NCI-H146 treated with DMSO at 0.1 percent for 48 hours (cell line): ENCODE measurements around the gene MX1.

ENCODE experiments used
- DNase-seq: peaks from one replicate; lab custom pipeline; 2025; ENCODE audit not compliant: unreplicated experiment; lab: John Stamatoyannopoulos, UW

Gene MX1

GRCh38 chr21:41431788-41432548 lies 5.9 kb downstream of the MX1 start:
- no peak for DNase-seq

- no peak for DNase-seq
Observed at GRCh38 chr21:41432562-41433460, 6.8 kb downstream of the MX1 start.

- no peak for DNase-seq
Observed at GRCh38 chr21:41433566-41433965, 7.5 kb downstream of the MX1 start.

- no peak for DNase-seq
Observed at GRCh38 chr21:41435706-41436105, 9.7 kb downstream of the MX1 start.

GRCh38 chr21:41437729-41438128 lies 11.7 kb downstream of the MX1 start:
- no peak for DNase-seq

- DNase-seq = no peak
Observed at GRCh38 chr21:41438425-41439113, 12.5 kb downstream of the MX1 start.

GRCh38 chr21:41439248-41439647 lies 13.2 kb downstream of the MX1 start:
- no peak for DNase-seq

- DNase-seq = no peak
Observed at GRCh38 chr21:41441546-41441945, 15.5 kb downstream of the MX1 start.

DNA sequence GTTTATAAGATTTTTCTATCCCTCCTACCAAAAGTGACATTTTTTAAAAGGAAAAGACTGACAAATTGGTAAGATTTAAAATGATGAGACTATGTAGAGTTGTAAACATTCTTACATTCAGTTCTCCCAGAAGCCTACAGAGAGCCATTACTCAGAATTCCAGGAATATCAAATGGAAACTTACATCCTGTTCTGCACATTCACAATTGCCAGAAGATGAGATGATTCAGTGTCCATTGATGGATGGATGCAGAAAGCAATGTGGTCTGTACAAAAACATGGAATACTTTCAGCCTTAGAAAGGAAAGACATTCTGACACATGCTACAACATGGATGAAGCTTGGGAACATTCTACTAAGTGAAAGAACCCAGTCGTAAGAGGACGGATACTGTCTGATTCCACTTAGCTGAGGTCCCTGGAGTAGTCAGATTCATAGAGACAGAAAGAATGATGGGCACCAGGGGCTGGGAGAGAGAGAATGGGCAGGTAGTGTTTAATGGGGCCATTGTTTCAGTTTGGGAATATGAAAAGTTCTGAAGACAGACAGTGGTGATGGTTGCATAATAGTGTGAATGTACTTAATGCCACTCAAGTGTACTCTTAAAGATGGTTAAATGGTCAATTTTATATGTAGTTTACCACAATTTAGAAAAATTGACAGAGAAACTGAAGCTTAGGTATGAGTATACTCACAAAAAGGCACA lies 16.6 kb downstream of the MX1 start:
- DNase-seq = no peak

DNA sequence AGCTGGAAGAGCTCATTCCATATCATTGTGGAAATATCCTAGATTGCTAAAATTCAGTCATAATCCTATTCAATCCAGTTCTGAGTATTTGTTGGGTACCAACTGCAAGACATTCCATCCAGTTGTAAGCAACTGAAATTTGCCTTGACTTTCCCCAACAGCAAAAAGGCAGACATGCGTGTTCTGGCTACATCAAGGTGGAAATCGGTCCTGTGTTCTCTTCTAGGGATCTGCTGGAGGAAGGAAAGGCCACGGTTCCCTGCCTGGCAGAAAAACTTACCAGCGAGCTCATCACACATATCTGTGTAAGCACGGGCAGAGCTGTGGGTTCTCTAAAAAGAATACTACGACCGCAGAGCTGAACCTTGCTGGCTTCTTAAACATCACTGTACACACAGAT lies 17.5 kb downstream of the MX1 start:
- DNase-seq = no peak

- DNase-seq = no peak
Observed at GRCh38 chr21:41444703-41445464, 18.8 kb downstream of the MX1 start.

GRCh38 chr21:41445465-41445862 lies 19.4 kb downstream of the MX1 start:
- DNase-seq = no peak

DNA sequence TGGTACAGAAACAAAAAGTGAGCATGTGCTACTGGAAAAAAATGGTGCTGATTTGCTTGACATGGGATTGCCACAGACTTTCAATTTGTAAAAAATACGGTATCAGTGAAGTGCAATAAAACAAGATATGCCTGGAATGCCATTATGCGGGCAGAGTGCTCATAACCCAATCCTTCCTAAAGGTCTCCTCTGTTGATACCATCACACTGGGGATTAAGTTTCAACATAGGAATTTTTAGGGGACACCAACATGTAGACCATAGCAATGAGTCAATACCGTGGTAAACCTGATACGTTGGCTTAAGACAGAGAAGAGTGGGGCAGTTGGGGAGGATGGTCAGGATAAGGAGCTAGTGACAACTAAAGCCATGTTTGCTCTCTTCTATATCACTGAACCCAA lies 20.5 kb downstream of the MX1 start:
- DNase-seq = no peak

GRCh38 chr21:41447356-41447755 lies 21.3 kb downstream of the MX1 start:
- DNase-seq = no peak

DNA sequence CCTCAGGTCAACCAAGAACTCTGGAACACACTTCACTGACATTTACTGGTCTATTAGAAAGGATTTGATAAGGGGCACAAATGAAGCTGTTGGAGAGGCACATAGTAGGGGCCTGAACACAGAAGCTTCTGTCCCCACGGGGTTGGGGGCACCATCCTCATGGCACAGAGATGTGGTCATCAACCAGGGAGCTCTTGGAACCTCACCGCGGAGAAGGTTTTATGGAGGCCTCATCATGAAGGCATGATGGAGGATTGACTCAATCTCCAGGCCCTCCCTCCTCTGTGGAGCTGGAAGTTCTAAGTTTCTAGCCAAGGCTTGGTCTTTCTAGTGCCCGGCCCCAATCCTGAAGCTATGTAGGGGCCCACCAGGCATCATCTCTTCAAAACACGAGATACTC lies 23.6 kb downstream of the MX1 start:
- no peak for DNase-seq

GRCh38 chr21:41451753-41452676 lies 26.0 kb downstream of the MX1 start:
- DNase-seq = no peak

DNA sequence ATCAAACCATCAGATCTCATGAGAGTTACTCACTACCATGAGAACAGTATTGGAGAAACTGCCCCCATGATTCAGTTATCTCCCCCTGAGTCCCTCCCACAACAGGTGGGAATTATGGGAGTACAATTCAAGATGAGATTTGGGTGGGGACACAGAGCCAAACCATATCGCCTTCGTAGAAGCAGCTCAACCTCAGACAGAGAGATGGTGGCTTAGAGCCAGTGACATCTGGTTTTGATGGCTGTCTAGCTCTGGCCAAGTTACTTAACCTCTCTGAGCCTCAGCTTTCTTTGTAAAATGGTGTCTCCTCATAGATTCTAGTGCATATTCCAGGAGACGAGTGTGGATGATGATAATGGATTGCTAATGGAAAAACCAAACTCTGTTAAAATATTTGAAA lies 27.2 kb downstream of the MX1 start:
- DNase-seq = no peak

GRCh38 chr21:41453761-41454160 lies 27.7 kb downstream of the MX1 start:
- DNase-seq = no peak

DNA sequence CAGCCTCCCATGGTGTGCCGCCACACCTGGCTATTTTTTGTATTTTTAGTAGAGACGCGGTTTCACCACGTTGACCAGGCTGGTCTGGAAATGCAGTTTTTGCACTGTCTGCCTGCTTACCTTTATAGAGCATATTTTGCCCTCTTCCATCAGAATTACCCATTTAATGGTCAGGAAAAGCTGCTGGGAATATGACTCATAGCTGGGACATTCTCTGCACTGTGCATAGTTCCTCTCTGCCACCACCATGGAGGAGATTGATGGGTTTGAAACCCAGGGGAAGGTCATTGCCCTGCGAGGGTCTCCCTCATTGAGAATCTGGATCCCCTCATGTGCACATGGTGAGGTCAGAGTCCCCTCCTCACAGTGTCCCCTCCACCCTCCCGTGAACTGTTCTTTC lies 32.1 kb downstream of the MX1 start:
- no peak for DNase-seq
